GM11168 (cell line): ENCODE measurements around the gene OR4C11.

Source experiments
- in situ Hi-C: fragments of 300-500 bp; cut with MboI; formaldehyde crosslinking; loops from one replicate; pipeline ENCODE4 v1.12.0; 2022; ENCODE audit warnings: low sequenced_read_pairs; ENCODE audit not compliant: unreplicated experiment

Gene OR4C11

GRCh38 chr11:55607545-55607944, at the start of gene OR4C11:
Gene OR4C11 (minus strand): TSS chr11:55607645. CDS start chr11:55604373, 3,272 bp downstream.
- in situ Hi-C loops = no loop called here

- in situ Hi-C loops = no loop called here
Observed at GRCh38 chr11:55655096-55655495, 47.7 kb upstream of the OR4C11 start.

GRCh38 chr11:55652560-55652959, 45.1 kb upstream of the OR4C11 start:
- in situ Hi-C loops = no loop called here

DNA sequence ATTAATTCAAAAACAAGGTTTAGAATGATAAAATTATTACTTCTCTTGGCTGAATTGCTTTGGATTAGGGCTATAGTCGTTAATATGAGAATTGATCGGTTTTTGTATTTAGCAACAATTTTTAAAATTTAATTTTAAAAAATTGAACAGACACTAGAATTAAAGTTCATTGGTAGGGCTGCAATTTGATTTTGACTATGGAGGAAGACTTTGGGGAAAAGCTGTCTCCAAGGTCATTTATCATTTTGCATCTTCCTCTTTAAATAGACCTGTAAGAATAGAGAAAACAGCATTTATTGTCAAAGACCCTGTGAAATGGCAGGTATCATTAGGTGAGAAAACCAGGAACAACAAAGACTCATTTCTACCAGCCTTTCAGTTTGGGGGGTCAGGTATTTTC, 40.6 kb upstream of the OR4C11 start, which contains the start of gene OR4S2:
Gene OR4S2 (plus strand): TSS at position 301 of the 400 bp plus-strand sequence. CDS start 2,577 bp downstream, outside the sequence.
- in situ Hi-C loops = no loop called here

- in situ Hi-C loops = no loop called here
Observed at GRCh38 chr11:55634813-55635212, 27.4 kb upstream of the OR4C11 start, which contains the start of gene OR4P4. Gene OR4P4 (plus strand): TSS chr11:55635113.

DNA sequence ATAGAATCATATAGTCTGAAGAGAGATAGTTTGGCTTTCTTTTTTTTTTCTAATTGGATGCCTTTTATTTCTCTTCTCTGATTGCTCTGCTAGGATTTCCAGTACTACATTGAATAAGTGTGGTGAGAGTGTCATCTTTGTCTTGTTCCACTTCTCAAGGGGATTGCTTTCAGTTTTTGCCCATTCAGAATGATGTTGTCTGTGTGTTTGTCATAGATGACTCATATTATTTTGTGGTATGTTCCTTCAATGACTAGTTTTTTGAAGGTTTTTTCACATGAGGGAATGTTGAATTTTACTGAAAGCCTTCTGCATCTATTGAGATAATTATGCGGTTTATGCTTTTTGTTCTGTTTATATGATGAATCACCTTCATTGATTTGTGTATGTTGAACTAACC, 17.1 kb upstream of the OR4C11 start:
- in situ Hi-C loops = no loop called here

GRCh38 chr11:55572548-55572947, 34.9 kb downstream of the OR4C11 start:
- in situ Hi-C loops = no loop called here

- in situ Hi-C loops = no loop called here
Observed at GRCh38 chr11:55571828-55572227, 35.6 kb downstream of the OR4C11 start, which contains the start of gene OR4C16. Gene OR4C16 (plus strand): TSS chr11:55572128. CDS start chr11:55572128, 0 bp downstream.

GRCh38 chr11:55554169-55554568, 53.3 kb downstream of the OR4C11 start, which contains the start of gene OR4C15:
Gene OR4C15 (plus strand): TSS chr11:55554469. CDS start chr11:55554469, 0 bp downstream.
- in situ Hi-C loops = no loop called here
